ENCODE results near the gene MRTFA.
A peak's percentile ranks its signal among the peaks of the same experiment; 100 is the strongest.

- TF ChIP-seq CTCF (conservative IDR thresholded peaks at IDR 0.05; ENCODE audit: low read length), result 0 out of 2 replicates have a peak, but pooled peaks have one; percentile 28
- no peak for TF ChIP-seq EZH2phosphoT487 (IDR thresholded peaks at IDR 0.05; ENCODE audit: borderline replicate concordance, low read depth, low read length)
Measured at GRCh38 chr22:40414838-40415505, 221.5 kb downstream of the MRTFA start.
